SK-N-SH treated with all-trans-retinoic acid at 6 μM for 48 hours (cell line): ENCODE data around the gene FBXO8.
A peak's percentile ranks its signal among the peaks of the same experiment; 100 is the strongest.

Experiments
- ATAC-seq: fragments of 200-7000 bp; cut with Tn5 transposase; 3 replicates; pipeline ENCODE4 v1.9.1; 2020; ENCODE audit warnings: mild to moderate bottlenecking, moderate library complexity
- ARNTL ChIP-seq: fragments of 450-650 bp; formaldehyde crosslinking; IDR thresholded peaks from 2 replicates; pipeline ENCODE4 v1.5.0; 2020; ENCODE audit warnings: low read depth, mild to moderate bottlenecking, moderate library complexity, borderline replicate concordance
- BACH2 ChIP-seq: fragments of 250-450 bp; sonication (Bioruptor Pico); IDR thresholded peaks from 2 replicates; pipeline ENCODE4 v1.9.0; 2021; ENCODE audit warnings: mild to moderate bottlenecking, borderline replicate concordance
- CSDC2 ChIP-seq: fragments of 250-450 bp; sonication (Bioruptor Pico); IDR thresholded peaks from 2 replicates; pipeline ENCODE4 v1.5.0; 2020; ENCODE audit warnings: mild to moderate bottlenecking, moderate library complexity
- ESRRG ChIP-seq: fragments of 250-450 bp; sonication (Bioruptor Pico); IDR thresholded peaks from 2 replicates; pipeline ENCODE4 v1.6.1; 2021; ENCODE audit warnings: mild to moderate bottlenecking
- GLIS3 ChIP-seq: fragments of 250-450 bp; sonication (Bioruptor Pico); IDR thresholded peaks from 2 replicates; pipeline ENCODE4 v1.5.0; 2020; ENCODE audit warnings: mild to moderate bottlenecking, moderate library complexity
- ISL1 ChIP-seq: fragments of 250-450 bp; sonication (Bioruptor Pico); IDR thresholded peaks from 2 replicates; pipeline ENCODE4 v2.1.2; 2022; ENCODE audit warnings: mild to moderate bottlenecking, moderate library complexity
- OSR1 ChIP-seq: fragments of 250-450 bp; sonication (Bioruptor Pico); IDR thresholded peaks from 2 replicates; pipeline ENCODE4 v1.8.0; 2022; ENCODE audit warnings: moderate library complexity, mild to moderate bottlenecking, inconsistent platforms
- PPARA ChIP-seq: fragments of 250-450 bp; sonication (Bioruptor Pico); IDR thresholded peaks from 2 replicates; pipeline ENCODE4 v1.5.0; 2020; ENCODE audit warnings: mild to moderate bottlenecking, borderline replicate concordance
- SNAI2 ChIP-seq: fragments of 250-450 bp; sonication (Bioruptor Pico); IDR thresholded peaks from 2 replicates; pipeline ENCODE4 v1.5.0; 2020; ENCODE audit warnings: mild to moderate bottlenecking, moderate library complexity
- TCF4 ChIP-seq: fragments of 250-450 bp; sonication (Bioruptor Pico); IDR thresholded peaks from 2 replicates; pipeline ENCODE4 v1.8.0; 2021; ENCODE audit warnings: mild to moderate bottlenecking, moderate library complexity, borderline replicate concordance
- ZC3H10 ChIP-seq: fragments of 250-450 bp; sonication (Bioruptor Pico); IDR thresholded peaks from 2 replicates; pipeline ENCODE4 v1.5.1; 2021; ENCODE audit warnings: mild to moderate bottlenecking, moderate library complexity
- ZFP3 ChIP-seq: fragments of 250-450 bp; sonication (Bioruptor Pico); IDR thresholded peaks from 2 replicates; pipeline ENCODE4 v1.5.0; 2020; ENCODE audit warnings: mild to moderate bottlenecking, moderate library complexity
- ZNF565 ChIP-seq: fragments of 450-650 bp; formaldehyde crosslinking; conservative IDR thresholded peaks from 2 replicates; pipeline ENCODE4 v1.5.0; 2020; ENCODE audit warnings: low read depth, mild to moderate bottlenecking, moderate library complexity
- ZNF70 ChIP-seq: fragments of 450-650 bp; formaldehyde crosslinking; IDR thresholded peaks from 2 replicates; pipeline ENCODE4 v1.5.0; 2020; ENCODE audit warnings: mild to moderate bottlenecking, moderate library complexity
- TF ChIP-seq, protein P1 (sequence below): fragments of 250-450 bp; sonication (Bioruptor Pico); IDR thresholded peaks from 2 replicates; pipeline ENCODE4 v1.5.0; 2020; ENCODE audit warnings: mild to moderate bottlenecking, moderate library complexity
- TF ChIP-seq, protein P2 (sequence below): fragments of 250-450 bp; sonication (Bioruptor Pico); IDR thresholded peaks from 2 replicates; pipeline ENCODE4 v1.8.0; 2021; ENCODE audit warnings: low read depth, mild to moderate bottlenecking, moderate library complexity, borderline replicate concordance
- TF ChIP-seq, protein P3 (sequence below): fragments of 250-450 bp; sonication (Bioruptor Pico); IDR thresholded peaks from 2 replicates; pipeline ENCODE4 v1.8.0; 2020; ENCODE audit warnings: mild to moderate bottlenecking, moderate library complexity, borderline replicate concordance
- TF ChIP-seq, protein P4 (sequence below): fragments of 250-450 bp; sonication (Bioruptor Pico); IDR thresholded peaks from 2 replicates; pipeline ENCODE4 v1.5.1; 2020; ENCODE audit warnings: low read depth, mild to moderate bottlenecking, moderate library complexity

FBXO8 gene

DNA sequence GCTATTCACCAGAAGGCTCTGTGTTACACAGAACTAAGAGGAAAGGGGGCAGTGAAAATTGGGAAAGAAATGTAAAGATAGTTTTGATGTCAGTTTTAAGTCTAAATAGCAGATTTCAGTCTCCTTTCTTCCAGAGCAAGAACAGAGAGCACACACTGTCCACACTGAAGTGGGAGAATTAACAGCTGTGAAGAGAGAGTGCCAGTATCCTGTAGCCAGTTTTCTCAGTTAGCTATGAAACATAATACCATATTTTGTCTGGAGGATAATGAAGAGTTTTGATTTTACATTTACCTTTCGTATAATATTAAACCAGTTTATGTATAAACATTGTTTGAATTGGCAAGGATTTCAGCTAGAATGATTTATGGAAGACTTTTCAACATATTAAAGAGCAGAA lies 35.1 kb downstream of the FBXO8 start:
- no peak; the same call in 2 of the 3 replicates for ATAC-seq
- no peak for TF ChIP-seq PPARA (CRISPR knock-in tag)
- TF ChIP-seq TCF4: no peak
- no peak for TF ChIP-seq ISL1 (CRISPR knock-in tag)
- TF ChIP-seq, protein P1, sequence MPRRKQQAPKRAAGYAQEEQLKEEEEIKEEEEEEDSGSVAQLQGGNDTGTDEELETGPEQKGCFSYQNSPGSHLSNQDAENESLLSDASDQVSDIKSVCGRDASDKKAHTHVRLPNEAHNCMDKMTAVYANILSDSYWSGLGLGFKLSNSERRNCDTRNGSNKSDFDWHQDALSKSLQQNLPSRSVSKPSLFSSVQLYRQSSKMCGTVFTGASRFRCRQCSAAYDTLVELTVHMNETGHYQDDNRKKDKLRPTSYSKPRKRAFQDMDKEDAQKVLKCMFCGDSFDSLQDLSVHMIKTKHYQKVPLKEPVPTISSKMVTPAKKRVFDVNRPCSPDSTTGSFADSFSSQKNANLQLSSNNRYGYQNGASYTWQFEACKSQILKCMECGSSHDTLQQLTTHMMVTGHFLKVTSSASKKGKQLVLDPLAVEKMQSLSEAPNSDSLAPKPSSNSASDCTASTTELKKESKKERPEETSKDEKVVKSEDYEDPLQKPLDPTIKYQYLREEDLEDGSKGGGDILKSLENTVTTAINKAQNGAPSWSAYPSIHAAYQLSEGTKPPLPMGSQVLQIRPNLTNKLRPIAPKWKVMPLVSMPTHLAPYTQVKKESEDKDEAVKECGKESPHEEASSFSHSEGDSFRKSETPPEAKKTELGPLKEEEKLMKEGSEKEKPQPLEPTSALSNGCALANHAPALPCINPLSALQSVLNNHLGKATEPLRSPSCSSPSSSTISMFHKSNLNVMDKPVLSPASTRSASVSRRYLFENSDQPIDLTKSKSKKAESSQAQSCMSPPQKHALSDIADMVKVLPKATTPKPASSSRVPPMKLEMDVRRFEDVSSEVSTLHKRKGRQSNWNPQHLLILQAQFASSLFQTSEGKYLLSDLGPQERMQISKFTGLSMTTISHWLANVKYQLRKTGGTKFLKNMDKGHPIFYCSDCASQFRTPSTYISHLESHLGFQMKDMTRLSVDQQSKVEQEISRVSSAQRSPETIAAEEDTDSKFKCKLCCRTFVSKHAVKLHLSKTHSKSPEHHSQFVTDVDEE (CRISPR knock-in tag): no peak
- TF ChIP-seq ZFP3 (CRISPR knock-in tag): no peak
- TF ChIP-seq ZC3H10 (CRISPR knock-in tag): no peak
- TF ChIP-seq ZNF70 (CRISPR knock-in tag): no peak
- TF ChIP-seq ARNTL: no peak
- no peak for TF ChIP-seq ZNF565 (CRISPR knock-in tag)
- no peak for TF ChIP-seq OSR1 (CRISPR knock-in tag)
- no peak for TF ChIP-seq CSDC2
- no peak for TF ChIP-seq BACH2 (CRISPR knock-in tag)
- TF ChIP-seq GLIS3 (CRISPR knock-in tag): no peak
- TF ChIP-seq, all 23 proteins: peak for 0

DNA sequence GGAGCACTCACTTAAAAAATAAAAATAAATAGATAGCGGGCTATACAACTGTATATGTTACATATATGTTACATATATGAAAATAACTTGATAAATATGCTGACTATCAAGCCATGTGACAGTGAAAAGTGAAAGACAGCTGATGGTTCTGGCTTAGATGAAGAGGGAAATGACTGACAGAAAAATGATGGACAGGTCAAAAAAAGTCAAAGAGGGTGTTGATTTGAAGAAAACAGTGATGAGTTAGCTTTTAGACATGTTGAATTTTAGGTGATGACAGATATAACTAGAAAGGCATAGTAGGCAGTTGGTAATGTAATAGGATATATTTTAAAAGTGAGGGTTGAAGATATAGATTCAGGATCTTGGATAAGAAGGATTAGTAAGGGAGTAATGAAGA lies 37.8 kb downstream of the FBXO8 start:
- TF ChIP-seq ZNF70 (CRISPR knock-in tag) (no peak), SNAI2 (CRISPR knock-in tag) (no peak), ISL1 (CRISPR knock-in tag) (no peak), ZFP3 (CRISPR knock-in tag) (no peak), GLIS3 (CRISPR knock-in tag) (no peak)
- TF ChIP-seq, protein P2, sequence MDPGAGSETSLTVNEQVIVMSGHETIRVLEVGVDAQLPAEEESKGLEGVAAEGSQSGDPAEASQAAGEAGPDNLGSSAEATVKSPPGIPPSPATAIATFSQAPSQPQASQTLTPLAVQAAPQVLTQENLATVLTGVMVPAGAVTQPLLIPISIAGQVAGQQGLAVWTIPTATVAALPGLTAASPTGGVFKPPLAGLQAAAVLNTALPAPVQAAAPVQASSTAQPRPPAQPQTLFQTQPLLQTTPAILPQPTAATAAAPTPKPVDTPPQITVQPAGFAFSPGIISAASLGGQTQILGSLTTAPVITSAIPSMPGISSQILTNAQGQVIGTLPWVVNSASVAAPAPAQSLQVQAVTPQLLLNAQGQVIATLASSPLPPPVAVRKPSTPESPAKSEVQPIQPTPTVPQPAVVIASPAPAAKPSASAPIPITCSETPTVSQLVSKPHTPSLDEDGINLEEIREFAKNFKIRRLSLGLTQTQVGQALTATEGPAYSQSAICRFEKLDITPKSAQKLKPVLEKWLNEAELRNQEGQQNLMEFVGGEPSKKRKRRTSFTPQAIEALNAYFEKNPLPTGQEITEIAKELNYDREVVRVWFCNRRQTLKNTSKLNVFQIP (CRISPR knock-in tag): no peak
- no peak for ATAC-seq

DNA sequence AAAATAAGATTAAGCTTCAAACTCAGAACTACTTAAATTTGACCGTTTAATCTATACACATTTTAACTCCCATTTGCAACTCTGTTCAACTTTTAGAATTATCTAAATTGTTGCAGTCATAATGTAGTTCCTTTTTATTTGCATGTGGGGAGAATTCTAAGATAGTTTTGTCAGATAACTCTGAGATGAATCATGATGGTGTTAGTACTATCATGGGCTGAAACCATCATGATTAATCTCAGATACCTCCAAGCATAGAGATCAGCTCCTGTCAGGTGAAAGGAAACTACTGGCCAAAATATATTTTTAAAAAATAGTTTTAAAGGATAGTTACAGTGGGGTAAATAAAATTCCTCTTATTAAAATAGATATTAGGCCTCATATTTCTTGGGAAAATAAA lies 39.0 kb downstream of the FBXO8 start:
- peak; percentile 77 for ATAC-seq
- TF ChIP-seq ISL1 (CRISPR knock-in tag) (peak; percentile 44), ESRRG (CRISPR knock-in tag) (no peak)
- TF ChIP-seq, protein P2 (CRISPR knock-in tag): no peak
- TF ChIP-seq, protein P3, sequence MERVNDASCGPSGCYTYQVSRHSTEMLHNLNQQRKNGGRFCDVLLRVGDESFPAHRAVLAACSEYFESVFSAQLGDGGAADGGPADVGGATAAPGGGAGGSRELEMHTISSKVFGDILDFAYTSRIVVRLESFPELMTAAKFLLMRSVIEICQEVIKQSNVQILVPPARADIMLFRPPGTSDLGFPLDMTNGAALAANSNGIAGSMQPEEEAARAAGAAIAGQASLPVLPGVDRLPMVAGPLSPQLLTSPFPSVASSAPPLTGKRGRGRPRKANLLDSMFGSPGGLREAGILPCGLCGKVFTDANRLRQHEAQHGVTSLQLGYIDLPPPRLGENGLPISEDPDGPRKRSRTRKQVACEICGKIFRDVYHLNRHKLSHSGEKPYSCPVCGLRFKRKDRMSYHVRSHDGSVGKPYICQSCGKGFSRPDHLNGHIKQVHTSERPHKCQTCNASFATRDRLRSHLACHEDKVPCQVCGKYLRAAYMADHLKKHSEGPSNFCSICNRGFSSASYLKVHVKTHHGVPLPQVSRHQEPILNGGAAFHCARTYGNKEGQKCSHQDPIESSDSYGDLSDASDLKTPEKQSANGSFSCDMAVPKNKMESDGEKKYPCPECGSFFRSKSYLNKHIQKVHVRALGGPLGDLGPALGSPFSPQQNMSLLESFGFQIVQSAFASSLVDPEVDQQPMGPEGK (CRISPR knock-in tag): no peak
- TF ChIP-seq, protein P4, sequence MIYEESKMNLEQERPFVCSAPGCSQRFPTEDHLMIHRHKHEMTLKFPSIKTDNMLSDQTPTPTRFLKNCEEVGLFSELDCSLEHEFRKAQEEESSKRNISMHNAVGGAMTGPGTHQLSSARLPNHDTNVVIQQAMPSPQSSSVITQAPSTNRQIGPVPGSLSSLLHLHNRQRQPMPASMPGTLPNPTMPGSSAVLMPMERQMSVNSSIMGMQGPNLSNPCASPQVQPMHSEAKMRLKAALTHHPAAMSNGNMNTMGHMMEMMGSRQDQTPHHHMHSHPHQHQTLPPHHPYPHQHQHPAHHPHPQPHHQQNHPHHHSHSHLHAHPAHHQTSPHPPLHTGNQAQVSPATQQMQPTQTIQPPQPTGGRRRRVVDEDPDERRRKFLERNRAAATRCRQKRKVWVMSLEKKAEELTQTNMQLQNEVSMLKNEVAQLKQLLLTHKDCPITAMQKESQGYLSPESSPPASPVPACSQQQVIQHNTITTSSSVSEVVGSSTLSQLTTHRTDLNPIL: no peak
- TF ChIP-seq, all 23 proteins: peak for 1

DNA sequence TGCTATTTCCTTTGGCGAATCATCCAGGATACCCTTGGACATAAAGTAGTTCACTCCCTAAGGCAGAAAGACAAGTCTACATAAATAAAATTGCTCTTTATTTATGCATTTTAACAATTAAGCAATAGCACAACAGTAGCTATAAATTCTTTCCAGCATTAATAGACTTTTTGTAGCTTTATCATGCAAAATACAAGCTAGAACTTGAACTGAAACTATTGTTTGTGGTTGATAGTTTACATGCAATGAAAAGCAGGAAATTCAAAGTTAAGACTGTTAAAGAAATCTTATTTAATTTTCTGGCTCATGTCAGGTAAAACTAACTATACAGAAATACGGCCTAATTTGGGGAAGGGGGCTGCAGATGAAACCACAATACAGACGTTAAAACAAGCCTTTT lies 42.3 kb downstream of the FBXO8 start:
- ATAC-seq: no peak
- TF ChIP-seq CSDC2: no peak
- no peak for TF ChIP-seq GLIS3 (CRISPR knock-in tag)
- TF ChIP-seq, protein P2 (CRISPR knock-in tag): no peak
- no peak for TF ChIP-seq PPARA (CRISPR knock-in tag)
- no peak for TF ChIP-seq ZFP3 (CRISPR knock-in tag)
- TF ChIP-seq, protein P1 (CRISPR knock-in tag): no peak
- TF ChIP-seq, protein P4: no peak
